HG03139 (cell line): ENCODE measurements around the gene TSPAN15.

Experiments used
- ATAC-seq: cut with Tn5 transposase; IDR thresholded peaks from one replicate; pipeline ENCODE4 v1.9.1; 2021; ENCODE audit not compliant: unreplicated experiment

The TSPAN15 gene

GRCh38 chr10:69451209-69451783, at the start of gene TSPAN15:
Gene TSPAN15 (plus strand): TSS chr10:69451465. CDS start chr10:69451595, 130 bp downstream.
- ATAC-seq, result no peak

- ATAC-seq, result no peak
Measured at GRCh38 chr10:69402386-69402785, 48.9 kb upstream of the TSPAN15 start.

- no peak for ATAC-seq
Measured at GRCh38 chr10:69403066-69403465, 48.2 kb upstream of the TSPAN15 start.

- ATAC-seq, result no peak
Measured at GRCh38 chr10:69403519-69403918, 47.7 kb upstream of the TSPAN15 start.

GRCh38 chr10:69404786-69405185, 46.5 kb upstream of the TSPAN15 start:
- no peak for ATAC-seq

GRCh38 chr10:69405221-69405620, 46.0 kb upstream of the TSPAN15 start:
- ATAC-seq, result no peak

- no peak for ATAC-seq
Measured at GRCh38 chr10:69406302-69406811, 44.9 kb upstream of the TSPAN15 start.

- no peak for ATAC-seq
Measured at GRCh38 chr10:69406816-69407580, 44.3 kb upstream of the TSPAN15 start.

- ATAC-seq, result no peak
Measured at GRCh38 chr10:69407621-69408301, 43.5 kb upstream of the TSPAN15 start.

GRCh38 chr10:69408318-69409175, 42.7 kb upstream of the TSPAN15 start:
- ATAC-seq, result peak; percentile 79

GRCh38 chr10:69409176-69409495, 42.1 kb upstream of the TSPAN15 start:
- ATAC-seq, result no peak

GRCh38 chr10:69409968-69410367, 41.3 kb upstream of the TSPAN15 start:
- ATAC-seq, result no peak

GRCh38 chr10:69410487-69410886, 40.8 kb upstream of the TSPAN15 start:
- no peak for ATAC-seq

- no peak for ATAC-seq
Measured at GRCh38 chr10:69411476-69411875, 39.8 kb upstream of the TSPAN15 start.

GRCh38 chr10:69412232-69412790, 39.0 kb upstream of the TSPAN15 start:
- ATAC-seq, result no peak

GRCh38 chr10:69413221-69413865, 37.9 kb upstream of the TSPAN15 start:
- no peak for ATAC-seq

- no peak for ATAC-seq
Measured at GRCh38 chr10:69414036-69415018, 36.9 kb upstream of the TSPAN15 start.

GRCh38 chr10:69415049-69415448, 36.2 kb upstream of the TSPAN15 start:
- no peak for ATAC-seq

GRCh38 chr10:69415951-69416350, 35.3 kb upstream of the TSPAN15 start:
- ATAC-seq, result no peak
